NCI-H748 treated with DMSO at 0.1 percent for 48 hours (cell line): Measurements from ENCODE around the gene GAST.

Experiments used
- DNase-seq: peaks from one replicate; lab custom pipeline; 2025; lab: John Stamatoyannopoulos, UW

GAST gene

DNA sequence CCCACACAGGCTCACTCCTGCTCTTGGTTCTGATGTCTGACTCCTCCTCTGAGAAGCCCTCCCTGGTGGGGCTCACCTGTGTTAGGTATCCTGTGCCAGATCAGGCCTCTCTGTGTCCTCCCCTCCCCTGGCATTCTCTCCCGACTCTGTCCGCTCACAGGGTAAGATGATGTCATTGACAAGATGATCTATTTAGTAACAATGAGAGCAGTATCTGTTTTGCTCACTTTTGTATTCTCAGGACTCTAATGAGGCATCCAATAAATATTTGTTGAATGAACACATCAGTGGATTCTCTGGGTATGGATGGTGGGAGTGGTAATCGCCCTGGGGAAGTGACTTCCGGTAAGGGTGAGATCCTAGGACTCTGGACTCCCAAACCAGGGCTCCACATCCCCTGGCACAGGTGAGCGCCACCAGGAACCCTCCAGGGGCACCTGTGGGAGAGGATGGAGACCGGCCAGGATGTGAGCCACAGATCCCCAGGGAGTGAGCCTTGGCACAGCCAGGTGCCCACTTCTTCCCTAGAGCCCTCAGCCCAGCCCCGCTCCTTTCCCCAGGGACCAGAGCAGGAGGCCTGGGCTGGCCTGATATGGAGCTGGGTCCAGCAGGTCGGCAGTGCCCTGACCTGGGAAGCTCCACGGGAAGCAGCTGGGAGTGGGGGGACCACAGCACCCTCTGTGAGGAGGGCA is 27.7 kb downstream of the GAST start:
- DNase-seq = no peak

DNA sequence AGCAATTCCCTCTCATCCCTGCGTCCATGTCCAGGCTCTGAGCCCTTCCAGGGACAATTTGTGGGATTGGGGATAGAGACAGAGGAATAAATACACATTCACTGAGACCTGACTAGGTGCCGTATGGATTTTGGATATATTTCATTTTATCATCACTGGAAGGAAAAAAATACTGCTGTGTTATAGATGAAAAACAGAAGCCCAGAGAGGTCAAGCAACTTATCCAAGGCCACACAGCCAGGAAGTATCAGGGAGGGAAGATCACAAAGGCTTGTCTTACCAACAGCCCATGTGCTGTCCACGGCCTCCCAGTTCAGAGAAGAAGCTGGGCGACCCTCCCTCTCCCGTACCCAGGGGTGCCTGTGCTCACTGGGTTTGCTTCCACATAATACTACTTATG is 28.4 kb downstream of the GAST start:
- no peak for DNase-seq

DNA sequence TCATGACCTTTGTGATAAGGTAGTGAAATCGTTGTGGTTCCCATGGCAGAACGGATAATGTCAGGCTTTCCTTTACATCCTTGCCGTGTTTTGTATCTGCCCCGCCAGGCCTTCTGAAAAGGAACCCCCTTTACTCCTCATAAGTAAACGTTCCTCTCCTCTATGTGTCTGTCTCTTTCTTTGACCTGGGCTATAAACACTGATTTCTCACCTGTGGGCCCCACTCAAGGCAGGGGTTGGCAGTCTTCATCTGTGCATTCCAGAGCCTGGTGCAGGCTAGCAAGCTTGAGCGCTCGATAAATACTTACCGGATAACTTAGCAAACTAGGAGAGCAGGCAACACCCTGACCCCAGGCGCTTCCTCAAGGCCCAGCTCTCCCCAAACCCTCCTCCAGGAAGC is 29.6 kb downstream of the GAST start:
- DNase-seq = no peak

DNA sequence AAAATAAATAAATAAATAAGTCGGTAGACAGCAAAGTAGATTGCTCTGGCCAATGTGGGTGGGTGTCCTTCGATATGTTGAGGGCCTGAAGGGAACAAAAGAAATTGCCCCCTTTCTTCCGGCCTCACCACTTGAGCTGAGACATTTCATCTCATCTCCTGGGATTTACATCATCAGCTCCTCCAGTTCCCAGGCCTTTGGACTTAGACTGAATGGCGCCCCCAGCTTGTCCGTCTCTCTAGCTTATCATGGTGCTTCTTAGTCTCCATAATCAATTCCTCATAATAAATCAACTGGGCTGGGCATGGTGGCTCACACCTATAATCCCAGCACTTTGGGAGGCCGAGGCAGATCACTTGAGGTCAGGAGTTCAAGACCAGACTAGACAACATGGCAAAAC is 36.1 kb downstream of the GAST start:
- no peak for DNase-seq

DNA sequence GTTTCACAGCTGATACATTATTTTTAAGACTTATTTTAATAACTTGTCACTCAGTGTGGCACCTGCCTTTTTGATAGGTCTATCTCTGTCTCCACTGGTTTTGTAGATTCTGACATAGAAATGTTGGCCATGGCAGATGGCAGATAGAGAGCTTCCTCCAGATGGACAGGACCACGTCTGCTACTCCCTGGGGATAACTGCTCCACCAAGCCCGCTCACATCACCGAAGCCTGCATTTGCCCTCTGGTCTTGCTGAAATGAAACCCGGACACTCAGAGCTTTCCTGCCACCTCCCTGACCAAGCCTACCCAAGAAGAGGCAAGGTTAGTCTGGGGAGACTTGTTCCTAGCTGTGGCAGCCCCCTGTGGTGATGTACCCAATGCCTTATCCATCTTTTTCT is 38.7 kb downstream of the GAST start:
- DNase-seq = no peak

DNA sequence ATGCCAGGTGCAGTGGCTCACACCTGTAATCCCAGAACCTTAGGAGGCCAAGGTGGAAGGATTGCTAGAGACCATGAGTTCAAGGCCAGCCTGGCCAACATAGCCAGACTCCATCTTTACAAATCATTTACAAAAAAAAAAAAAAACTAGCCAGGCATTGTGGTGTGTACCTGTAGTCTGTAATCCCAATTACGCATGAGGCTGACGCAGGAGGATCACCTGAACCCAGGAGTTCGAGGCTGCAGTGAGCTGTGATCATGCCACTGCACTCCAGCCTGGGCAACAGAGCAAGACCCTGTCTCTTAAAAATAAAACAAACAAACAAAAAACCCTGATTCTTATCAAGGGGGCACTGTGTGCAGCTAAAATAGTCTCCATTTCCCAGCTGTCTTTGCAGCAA is 39.2 kb downstream of the GAST start:
- DNase-seq = no peak

DNA sequence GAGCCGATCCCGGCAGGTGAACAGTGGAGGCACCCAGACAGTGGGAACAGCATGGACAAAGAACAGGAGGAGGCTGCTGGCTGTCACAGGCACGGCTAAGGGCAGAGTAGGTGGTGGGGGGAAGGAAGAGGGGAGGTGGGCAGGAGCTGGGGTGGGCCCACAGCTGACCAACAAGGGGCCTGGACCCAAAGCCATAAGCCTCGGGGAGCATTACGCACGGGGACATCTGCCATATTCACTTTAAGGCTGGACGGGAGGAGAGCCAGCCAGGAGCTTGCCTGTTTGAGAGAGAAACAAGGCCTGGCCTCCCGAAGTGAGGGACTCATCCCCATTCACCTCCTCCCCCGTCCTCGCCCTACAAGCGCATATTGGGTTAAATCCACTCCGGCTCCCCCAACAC is 41.9 kb downstream of the GAST start:
- DNase-seq = no peak

DNA sequence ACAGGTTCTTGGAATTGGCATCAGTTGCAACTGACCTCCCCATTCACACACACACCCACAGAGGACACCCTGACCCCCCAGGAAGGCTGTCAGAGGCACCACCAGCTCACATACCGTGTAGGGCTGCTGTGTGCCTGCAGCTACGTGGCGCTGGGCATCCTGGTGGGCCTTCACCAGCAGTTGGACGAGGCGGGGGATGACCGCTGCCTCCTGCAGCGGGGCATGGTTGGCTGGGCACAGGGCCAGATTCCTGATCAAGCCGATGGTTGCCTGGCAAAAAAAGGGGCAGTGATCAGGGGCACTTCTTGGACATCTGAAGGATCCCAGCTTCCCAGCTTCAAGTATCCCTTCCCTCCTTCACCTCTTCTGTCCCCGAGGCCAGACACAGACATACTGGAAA is 46.5 kb downstream of the GAST start:
- DNase-seq = no peak

DNA sequence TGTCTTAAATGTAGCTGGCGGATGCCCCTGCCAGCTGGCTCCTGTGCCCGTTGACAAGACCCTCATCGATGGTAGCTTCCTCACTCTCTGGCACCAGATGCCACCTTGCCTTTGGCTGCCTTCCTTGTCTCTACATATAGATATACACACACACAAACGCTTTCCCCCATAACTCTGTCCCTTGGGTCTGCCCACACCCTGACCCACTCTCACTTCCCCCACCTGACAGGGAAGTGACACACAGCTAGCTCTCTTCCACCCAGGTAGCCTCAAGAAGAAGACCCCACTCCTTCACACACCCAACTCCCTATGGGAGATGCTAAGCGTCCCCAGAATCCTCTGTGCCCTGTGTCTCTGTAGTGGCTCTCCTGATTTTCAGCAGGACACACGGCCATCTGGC is 48.7 kb downstream of the GAST start:
- no peak for DNase-seq

DNA sequence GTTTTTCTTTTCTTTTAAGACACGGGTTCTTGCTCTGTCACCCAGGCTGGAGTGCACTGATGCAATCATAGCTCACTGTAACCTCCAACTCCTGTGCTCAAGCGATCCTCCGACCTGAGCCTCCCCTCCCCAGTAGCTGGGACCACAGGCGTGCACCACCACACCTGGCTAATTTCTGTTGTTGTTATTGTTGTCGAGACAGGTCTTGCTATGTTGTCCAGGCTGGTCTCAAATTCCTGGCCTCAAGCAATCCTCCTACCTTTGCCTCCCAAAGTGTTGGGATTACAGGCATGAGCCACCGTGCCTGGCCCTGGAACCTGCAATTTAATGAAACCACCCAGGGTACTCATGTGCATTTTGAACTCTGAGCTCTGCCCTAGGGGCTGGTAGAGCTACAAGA is 50.3 kb downstream of the GAST start:
- DNase-seq = no peak

DNA sequence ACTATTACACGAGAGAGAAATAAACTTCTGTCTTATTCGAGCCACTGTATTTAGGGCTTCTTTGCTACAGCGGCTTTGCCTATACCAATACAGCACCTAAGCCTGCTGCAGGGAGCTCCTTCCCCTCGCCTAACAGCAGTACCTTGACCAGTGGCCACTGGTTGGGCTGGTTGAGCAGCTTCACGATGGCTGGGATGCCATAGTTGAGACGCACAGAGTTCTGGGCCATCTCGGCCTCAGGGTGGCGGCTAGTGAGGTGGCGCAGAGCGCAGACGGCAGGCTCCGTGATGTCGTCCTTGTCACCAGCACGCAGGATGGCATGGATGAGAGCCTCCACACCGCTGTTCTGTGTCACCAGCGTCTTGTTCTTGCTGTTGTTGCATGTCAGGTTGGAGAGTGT is 50.7 kb downstream of the GAST start:
- DNase-seq = no peak

DNA sequence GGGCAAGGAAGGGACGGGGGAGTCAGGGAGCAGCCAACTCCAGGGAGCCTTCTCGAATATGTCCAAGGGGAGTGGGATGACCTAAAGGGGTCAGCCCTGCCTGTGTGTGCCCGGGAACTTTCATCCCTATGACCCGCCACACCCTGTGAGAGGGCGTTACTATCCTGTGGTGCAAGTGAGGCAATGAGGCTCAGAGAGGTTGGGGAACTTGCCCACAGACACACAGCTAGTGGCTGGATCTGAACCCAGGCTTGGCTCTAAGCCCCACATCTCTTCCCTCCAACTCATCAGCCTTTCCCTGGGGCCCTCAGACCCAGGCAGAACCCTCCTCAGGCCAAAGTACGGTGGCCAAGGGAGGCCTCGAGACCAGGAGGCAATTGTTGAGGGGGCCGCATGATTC is 51.2 kb downstream of the GAST start:
- no peak for DNase-seq
